NT2/D1 (cell line): Measurements from ENCODE around the gene SMIM38.

Experiments
- SUZ12 ChIP-seq: IDR thresholded peaks from 2 replicates; pipeline ENCODE4 v1.6.1; 2011; ENCODE audit not compliant: insufficient read length, insufficient read depth; ENCODE audit errors: extremely low read depth
- ZNF274 ChIP-seq: IDR thresholded peaks from 2 replicates; pipeline ENCODE4 v1.6.1; 2011; ENCODE audit warnings: mild to moderate bottlenecking, low read depth, low read length

DNA sequence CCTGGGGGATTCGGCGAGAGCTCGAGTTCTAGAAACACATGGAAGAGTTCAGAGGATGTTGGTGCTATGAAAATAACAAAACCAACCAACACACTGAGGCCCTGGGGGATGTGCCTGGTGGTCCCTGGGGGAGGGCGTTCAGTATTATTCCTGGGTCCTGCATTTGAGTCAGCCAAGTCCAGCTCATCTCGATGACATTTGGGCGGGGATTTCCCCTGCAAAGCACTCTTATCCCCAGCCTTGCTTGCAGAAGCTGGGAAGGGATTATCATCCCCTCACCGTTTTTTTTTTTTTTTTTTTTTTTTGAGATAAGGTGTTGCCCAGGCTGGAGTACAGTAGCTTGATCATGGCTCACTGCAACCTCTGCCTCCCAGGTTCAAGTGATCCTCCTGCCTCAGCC, 2.1 kb upstream of the SMIM38 start:
- no peak for TF ChIP-seq SUZ12
- TF ChIP-seq ZNF274: no peak
